ENCODE measurements around the gene GAS7.

Gene GAS7

DNA sequence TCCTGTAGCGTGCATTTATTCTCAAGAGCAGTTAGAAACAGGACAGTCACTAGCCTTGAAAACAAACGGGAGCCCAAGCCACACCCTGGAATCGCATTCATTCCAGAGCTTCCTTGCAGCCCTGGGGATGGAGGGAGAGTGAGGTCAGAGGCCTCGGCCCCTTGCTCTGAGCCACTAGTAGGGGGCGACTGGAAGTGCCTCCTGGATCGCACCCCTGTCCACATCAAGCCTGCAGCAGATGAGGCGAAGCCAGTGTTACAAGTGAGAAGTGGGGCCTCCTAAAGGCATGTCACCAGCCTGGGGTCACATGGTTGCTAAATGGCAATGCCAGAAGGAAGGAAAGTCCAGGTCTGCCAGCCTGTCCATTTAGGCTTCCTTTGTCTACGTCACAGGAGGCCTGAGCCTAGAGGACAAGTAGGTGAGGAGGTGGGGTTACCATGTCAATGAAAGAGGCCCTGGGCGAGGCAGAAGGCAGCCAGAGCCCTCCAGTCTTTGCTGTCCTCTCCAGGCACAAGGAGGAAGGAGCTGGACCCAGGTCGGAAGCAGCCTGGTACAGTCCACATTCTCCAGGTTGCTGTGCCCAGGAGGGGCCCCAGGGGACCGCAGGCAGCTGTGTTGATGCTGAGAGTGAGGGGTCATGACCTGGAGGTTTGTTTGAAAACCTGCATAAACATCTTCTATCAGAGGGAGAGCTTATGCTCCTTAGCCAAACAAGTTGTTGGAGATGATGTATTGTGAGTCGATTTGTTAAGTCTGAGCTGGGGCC, 290.3 kb downstream of the GAS7 start:
- DNase-seq, result no peak

- no peak for DNase-seq
Observed at GRCh38 chr17:9907131-9907530, 291.3 kb downstream of the GAS7 start.

GRCh38 chr17:9906616-9907015, 291.8 kb downstream of the GAS7 start:
- no peak for DNase-seq

- DNase-seq, result peak; percentile 51 to 74 (median 72)
Observed at GRCh38 chr17:9905902-9906301, 292.5 kb downstream of the GAS7 start.

DNA sequence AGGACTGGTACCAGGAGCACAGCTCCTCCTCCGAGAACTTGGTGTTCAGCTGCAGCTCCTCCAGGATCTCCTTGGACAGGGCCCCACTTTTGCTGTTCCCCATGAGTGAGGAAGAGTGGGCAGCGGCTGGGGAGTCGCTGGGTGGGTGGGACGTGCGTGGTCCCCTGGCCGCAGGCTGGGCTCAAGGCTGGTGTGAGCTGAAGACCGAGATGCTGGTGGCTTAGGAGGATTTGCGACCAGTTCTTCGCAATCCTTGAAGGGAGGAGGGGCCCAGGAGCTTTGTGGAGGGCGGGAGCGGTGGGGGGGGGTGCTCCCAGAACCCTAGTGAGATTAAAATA, 293.4 kb downstream of the GAS7 start, which contains the start of gene RCVRN:
TSS of gene RCVRN (minus strand) at position 194 of the 338 bp plus-strand sequence. CDS start at position 103, 91 bp downstream.
- no peak for DNase-seq

- DNase-seq, result no peak
Observed at GRCh38 chr17:9904277-9905077, 293.9 kb downstream of the GAS7 start.

DNA sequence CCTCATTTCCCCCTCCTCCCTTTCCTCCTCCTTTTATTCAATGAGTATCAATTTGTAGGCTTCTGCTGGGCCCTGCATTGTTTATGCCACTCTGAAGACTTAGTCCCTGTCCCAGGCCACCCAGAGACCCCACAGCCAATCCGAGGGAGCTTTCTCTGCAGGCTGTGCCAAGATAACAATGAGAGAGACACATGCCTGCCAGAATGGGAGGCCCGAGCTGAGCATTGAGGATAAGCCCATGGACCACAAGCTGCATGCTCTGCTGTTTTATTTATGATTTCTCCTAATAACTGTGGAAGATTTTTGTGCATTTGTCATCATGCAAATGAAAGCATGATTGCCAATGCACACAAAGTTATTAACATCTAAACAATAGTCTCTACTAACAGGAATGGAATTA, 296.3 kb downstream of the GAS7 start:
- no peak for DNase-seq

DNA sequence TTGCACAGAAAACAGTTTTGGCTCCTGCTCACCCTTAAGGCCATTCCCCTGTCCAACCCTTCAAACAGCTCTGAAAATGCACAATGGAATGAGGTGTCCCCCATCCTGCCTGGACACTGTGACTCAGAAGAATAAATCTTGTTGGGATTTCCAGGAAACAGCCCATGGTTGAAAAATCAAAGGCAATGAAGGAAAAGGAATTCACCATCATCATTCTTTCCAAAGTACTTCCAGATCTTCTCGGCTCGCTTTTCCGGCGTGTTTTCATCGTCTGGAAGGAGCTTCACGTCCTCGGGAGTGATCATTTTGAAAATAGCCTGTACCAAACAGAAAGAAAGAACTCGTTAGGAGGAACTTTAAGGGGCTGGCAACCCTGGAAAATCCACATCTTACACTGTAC, 297.6 kb downstream of the GAS7 start:
- DNase-seq, result no peak

DNA sequence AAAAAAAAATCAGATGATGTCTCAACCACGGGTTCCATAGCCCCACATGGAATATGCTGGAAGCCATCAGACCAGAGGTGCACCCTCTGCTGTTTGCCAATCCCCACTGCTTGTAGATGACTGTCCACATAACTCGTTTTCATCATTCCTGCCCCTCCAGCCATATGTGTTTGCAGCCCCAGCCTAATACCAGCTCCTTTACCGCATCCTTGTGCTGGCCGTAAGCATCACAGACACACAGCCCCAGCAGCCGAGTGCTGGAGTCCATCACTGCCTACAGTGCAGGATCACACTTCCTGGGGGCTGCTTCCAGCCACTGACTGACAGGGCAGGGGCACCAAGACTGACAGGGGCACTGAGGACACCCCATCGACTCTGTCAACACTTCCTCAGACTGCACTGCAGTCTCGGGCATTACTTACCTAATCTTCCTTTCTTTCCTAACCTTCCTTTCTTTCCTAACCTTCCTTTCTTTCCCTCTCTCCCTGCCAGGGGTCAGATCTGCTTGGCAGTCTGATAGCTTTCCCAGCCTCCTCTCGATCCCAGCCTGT, 298.3 kb downstream of the GAS7 start:
- DNase-seq, result no peak

- no peak for DNase-seq
Observed at GRCh38 chr17:9899280-9900043, 298.9 kb downstream of the GAS7 start.

GRCh38 chr17:9898812-9899211, 299.6 kb downstream of the GAS7 start:
- DNase-seq, result no peak

DNA sequence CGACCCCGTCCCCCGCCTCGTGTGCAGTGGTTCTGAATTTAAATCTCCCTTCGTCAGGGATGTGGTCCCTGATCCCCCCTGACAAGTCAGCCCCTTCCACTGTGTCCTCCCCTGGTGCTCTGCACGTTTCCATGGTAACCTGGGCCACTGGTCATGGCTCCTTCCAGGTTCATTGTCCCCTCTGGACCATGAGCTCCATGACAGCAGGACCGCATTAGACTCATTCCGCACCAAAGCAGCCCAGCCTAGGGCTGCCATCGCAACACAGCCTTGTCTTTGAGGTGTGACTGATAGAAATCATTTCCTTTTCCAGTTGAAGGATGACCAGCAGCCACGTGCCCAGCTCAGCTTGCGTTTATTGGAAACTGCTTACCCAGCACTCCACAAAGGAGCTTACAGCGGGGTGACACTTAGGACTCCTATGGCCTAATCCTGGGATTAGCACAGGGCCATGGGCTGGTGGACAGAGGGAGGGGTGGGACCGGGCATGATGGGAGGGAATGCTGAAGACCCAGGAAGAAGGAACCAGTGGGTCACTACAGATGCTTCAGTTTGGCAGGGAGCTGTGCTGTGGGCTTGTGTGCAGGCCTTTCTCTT, 300.9 kb downstream of the GAS7 start:
- DNase-seq, result no peak

DNA sequence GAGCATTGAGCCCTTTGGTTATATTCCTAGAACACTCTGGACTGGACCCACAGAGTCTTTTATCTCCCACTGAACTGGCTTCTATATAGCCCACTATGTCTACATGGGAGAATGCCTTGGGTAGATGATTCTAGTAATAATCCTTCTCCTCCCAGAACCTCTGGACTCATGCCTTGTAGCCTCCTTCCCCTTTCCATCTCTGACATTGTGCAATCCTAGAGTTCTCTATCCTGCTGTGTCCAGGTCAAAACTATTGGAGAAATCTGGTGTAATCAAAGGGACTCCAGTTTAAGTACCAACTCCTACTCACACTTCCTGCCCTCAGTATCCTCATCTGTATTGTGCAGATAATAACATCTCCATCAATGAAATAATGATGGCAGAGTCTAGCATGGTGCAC, 302.5 kb downstream of the GAS7 start:
- peak; percentile 41 to 62 (median 56) for DNase-seq

DNA sequence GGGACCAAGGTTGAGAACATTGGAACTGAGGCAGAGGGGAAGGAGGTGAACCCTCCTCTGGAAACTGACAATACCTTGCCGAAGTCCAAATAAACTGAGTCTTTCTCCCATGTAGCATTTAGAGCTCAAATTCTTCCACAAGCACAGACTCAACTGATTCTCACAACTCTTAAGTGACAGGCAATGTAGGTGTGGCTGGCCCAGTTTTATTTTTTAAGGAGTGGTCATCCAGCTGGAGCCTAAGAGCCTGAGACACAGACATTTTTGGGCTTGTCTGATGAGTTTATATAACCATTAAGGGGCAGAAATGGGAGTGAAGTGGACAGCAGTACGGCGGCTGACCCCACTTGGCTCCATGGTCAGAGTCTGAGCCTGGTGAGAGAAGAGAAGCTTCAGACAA, 304.2 kb downstream of the GAS7 start:
- no peak for DNase-seq

GRCh38 chr17:9893411-9894012, 304.9 kb downstream of the GAS7 start:
- no peak for DNase-seq

DNA sequence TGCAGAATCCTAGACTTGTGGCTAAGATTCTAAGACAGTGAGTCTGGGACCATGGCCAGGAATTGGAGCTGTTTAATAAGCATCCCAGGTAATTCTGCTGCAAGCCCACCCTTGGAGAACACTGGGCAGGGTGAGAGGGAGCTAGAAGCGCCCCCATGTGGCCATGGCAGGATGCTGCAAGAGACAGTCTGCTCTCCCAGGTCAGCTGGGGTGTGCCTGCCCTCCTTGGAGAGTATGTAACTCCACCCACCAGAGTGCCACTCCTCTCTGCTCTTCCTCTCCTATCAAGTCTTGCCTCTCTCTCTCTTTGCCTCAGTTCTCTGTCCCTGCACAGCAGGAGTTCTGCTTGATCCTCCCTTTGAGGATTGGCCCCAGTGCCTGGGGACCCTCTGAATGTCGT, 308.3 kb downstream of the GAS7 start:
- peak; percentile 55 to 77 (median 63) for DNase-seq

DNA sequence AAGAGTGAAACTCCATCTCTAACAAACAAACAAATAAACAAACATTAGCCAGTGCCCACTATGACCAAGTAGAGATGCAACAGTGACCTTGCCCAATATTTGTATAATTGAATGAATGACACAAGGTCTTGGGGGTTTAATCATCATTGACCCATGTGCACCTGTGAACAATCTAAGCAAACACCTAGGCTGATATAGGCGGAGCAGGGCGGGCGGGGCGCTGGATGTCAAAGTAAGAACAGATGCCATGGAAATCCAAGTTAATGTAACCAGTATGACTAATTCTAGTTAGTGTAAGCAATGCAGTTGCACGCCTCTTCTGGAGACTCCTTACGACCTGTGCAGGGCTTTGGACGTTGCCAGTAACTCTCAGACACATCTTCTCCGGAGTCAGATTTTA, 310.9 kb downstream of the GAS7 start:
- no peak for DNase-seq

GRCh38 chr17:9886141-9886930, 312.1 kb downstream of the GAS7 start:
- DNase-seq, result no peak

- no peak for DNase-seq
Observed at GRCh38 chr17:9883451-9883850, 315.0 kb downstream of the GAS7 start.

GRCh38 chr17:9880582-9880999, 317.8 kb downstream of the GAS7 start:
- peak; percentile 83 to 93 (median 93) for DNase-seq

- DNase-seq, result peak; percentile 68 to 90 (median 86)
Observed at GRCh38 chr17:9878786-9879525, 319.4 kb downstream of the GAS7 start.

Measured in suppressor macrophage treated with lipopolysaccharide for 1 hour (primary cell).